SK-N-SH (cell line): ENCODE data around the gene SEPTIN12. TPM values are rescaled to one million over a fixed set of nuclear protein-coding genes. Genes with fewer than 3 reads are reported as not detected.
A peak's percentile ranks its signal among the peaks of the same experiment; 100 is the strongest.

Source experiments
- CTCF ChIA-PET: fragments of 300-600, 350-600 bp; formaldehyde crosslinking; extraction: SDS; loops from one replicate; lab custom pipeline; 2021; lab: Yijun Ruan, JAX
- POLR2A ChIA-PET: fragments of 350-600 bp; sonication (Branson Sonifier 250); formaldehyde crosslinking; extraction: SDS; loops from one replicate; lab custom pipeline; 2020; ENCODE audit warnings: antibody characterized with exemption, inconsistent platforms; lab: Yijun Ruan, JAX
- DNase-seq: peaks from one replicate; pipeline ENCODE4 v3.0.0; 2012
- H2AFZ ChIP-seq: fragments of 200-600 bp; sonication (generic); 2 replicates; pipeline ENCODE4 v1.8.1; 2016; ENCODE audit warnings: antibody characterized with exemption, mild to moderate bottlenecking, low read depth
- H3F3A ChIP-seq: fragments of 200-600 bp; sonication (generic); replicated peaks from 2 replicates; pipeline ENCODE3; 2016; ENCODE audit warnings: antibody characterized with exemption, mild to moderate bottlenecking; ENCODE audit not compliant: insufficient read depth
- H3K27ac ChIP-seq, 2 experiments: fragments of 200-500 bp in 1 of 2; fragments of 200-600 bp in 1 of 2; sonication (Bioruptor generic) in 1 of 2; sonication (generic), shearing (Covaris generic) in 1 of 2; 2 replicates each; pipeline versions ENCODE4 v1.5.1 to v1.6.1; 2014 to 2016; ENCODE audit warnings: low read depth in 2 of 2, inconsistent platforms in 1 of 2, low read length in 1 of 2, mild to moderate bottlenecking in 1 of 2, mixed read lengths in 1 of 2
- H3K27me3 ChIP-seq: fragments of 200-600 bp; sonication (generic), shearing (Covaris generic); 2 replicates; pipeline ENCODE4 v1.6.1; 2016; ENCODE audit warnings: mixed run types; ENCODE audit not compliant: insufficient read depth
- H3K36me3 ChIP-seq, 2 experiments: fragments of 200-500 bp in 1 of 2; fragments of 200-600 bp in 1 of 2; sonication (Bioruptor generic) in 1 of 2; sonication (generic) in 1 of 2; replicated peaks in 1 of 2; 2 replicates each; pipeline versions ENCODE3 to v1.5.1; 2014 to 2016; ENCODE audit warnings: low read length in 1 of 2, mild to moderate bottlenecking in 1 of 2; ENCODE audit not compliant: insufficient read depth in 2 of 2, control insufficient read depth in 1 of 2
- H3K4me1 ChIP-seq, 2 experiments: fragments of 200-500 bp in 1 of 2; fragments of 200-600 bp in 1 of 2; sonication (Bioruptor generic) in 1 of 2; sonication (generic), shearing (Covaris generic) in 1 of 2; 2 replicates each; pipeline versions ENCODE4 v1.5.1 to v1.6.1; 2014 to 2016; ENCODE audit warnings: low read depth in 1 of 2, low read length in 1 of 2, mixed run types in 1 of 2; ENCODE audit not compliant: insufficient read depth in 2 of 2, control insufficient read depth in 1 of 2
- H3K4me2 ChIP-seq: fragments of 200-600 bp; sonication (generic), shearing (Covaris generic); 2 replicates; pipeline ENCODE4 v1.6.1; 2017; ENCODE audit warnings: mixed run types
- H3K4me3 ChIP-seq, 2 experiments: fragments of 200-500 bp in 1 of 2; fragments of 200-600 bp in 1 of 2; sonication (Bioruptor generic) in 1 of 2; sonication (generic), shearing (Covaris generic) in 1 of 2; 2 replicates each; pipeline versions ENCODE4 v1.5.1 to v1.8.1; 2014 to 2016; ENCODE audit warnings: low read depth in 2 of 2, inconsistent platforms in 1 of 2, low read length in 1 of 2, mild to moderate bottlenecking in 1 of 2, mixed read lengths in 1 of 2, moderate library complexity in 1 of 2
- H3K79me2 ChIP-seq: fragments of 200-600 bp; sonication (generic); 2 replicates; pipeline ENCODE4 v1.8.1; 2017; ENCODE audit warnings: mild to moderate bottlenecking; ENCODE audit not compliant: insufficient read depth
- H3K9ac ChIP-seq: fragments of 200-600 bp; sonication (generic); 2 replicates; pipeline ENCODE4 v1.6.1; 2017; ENCODE audit warnings: mixed run types
- H3K9me2 ChIP-seq: fragments of 200-600 bp; sonication (generic); 2 replicates; pipeline ENCODE4 v1.6.1; 2017; ENCODE audit warnings: mixed run types
- H3K9me3 ChIP-seq: fragments of 200-600 bp; sonication (generic); 2 replicates; pipeline ENCODE4 v1.6.1; 2017; ENCODE audit warnings: mixed run types, mild to moderate bottlenecking, moderate library complexity
- H4K20me1 ChIP-seq: fragments of 200-600 bp; sonication (generic); 2 replicates; pipeline ENCODE4 v1.6.1; 2017; ENCODE audit warnings: mild to moderate bottlenecking, mixed run types; ENCODE audit not compliant: insufficient read depth
- CHD2 ChIP-seq: fragments of 150-350 bp; IDR thresholded peaks from 2 replicates; pipeline ENCODE4 v1.6.1; 2018; ENCODE audit warnings: low read length; ENCODE audit not compliant: partially characterized antibody
- ELF1 ChIP-seq: IDR thresholded peaks from 2 replicates; pipeline ENCODE4 v1.4.0; 2012
- EP300 ChIP-seq, 2 experiments: IDR thresholded peaks; 2 replicates each; pipeline versions ENCODE4 v1.4.0 to v1.6.1; 2012; ENCODE audit warnings: borderline replicate concordance in 1 of 2, low read depth in 1 of 2, low read length in 1 of 2
- EZH2phosphoT487 ChIP-seq: fragments of 200-600 bp; sonication (generic); IDR thresholded peaks from 2 replicates; pipeline ENCODE4 v1.6.1; 2017; ENCODE audit warnings: low read depth, mixed run types, mild to moderate bottlenecking, antibody characterized with exemption, moderate library complexity, borderline replicate concordance
- FOSL2 ChIP-seq: IDR thresholded peaks from 2 replicates; pipeline ENCODE4 v1.4.0; 2012; ENCODE audit warnings: low read depth, mild to moderate bottlenecking, moderate library complexity, borderline replicate concordance
- FOXM1 ChIP-seq: IDR thresholded peaks from 2 replicates; pipeline ENCODE4 v1.4.0; 2012; ENCODE audit warnings: low read depth, mild to moderate bottlenecking
- GABPA ChIP-seq: IDR thresholded peaks from 2 replicates; pipeline ENCODE4 v1.4.0; 2012; ENCODE audit warnings: low read depth, mild to moderate bottlenecking
- JUND ChIP-seq: IDR thresholded peaks from 2 replicates; pipeline ENCODE4 v1.4.0; 2012
- MAX ChIP-seq: IDR thresholded peaks from 2 replicates; pipeline ENCODE4 v1.4.0; 2012; ENCODE audit warnings: low read depth
- MEF2A ChIP-seq: IDR thresholded peaks from 2 replicates; pipeline ENCODE4 v1.4.0; 2012; ENCODE audit warnings: low read depth, borderline replicate concordance
- MXI1 ChIP-seq: IDR thresholded peaks from 2 replicates; pipeline ENCODE4 v1.6.1; 2012; ENCODE audit warnings: mild to moderate bottlenecking, low read depth, low read length, improper control_type of control experiment
- NFIC ChIP-seq: IDR thresholded peaks from 2 replicates; pipeline ENCODE4 v1.4.0; 2012; ENCODE audit warnings: borderline replicate concordance
- NRF1 ChIP-seq: IDR thresholded peaks from 2 replicates; pipeline ENCODE4 v1.6.1; 2012; ENCODE audit warnings: low read depth, mild to moderate bottlenecking, low read length
- PBX3 ChIP-seq: IDR thresholded peaks from 2 replicates; pipeline ENCODE4; 2012
- POLR2AphosphoS5 ChIP-seq: IDR thresholded peaks from 2 replicates; pipeline ENCODE4 v1.6.1; 2012; ENCODE audit warnings: low read depth, low read length
- RAD21 ChIP-seq: IDR thresholded peaks from 2 replicates; pipeline ENCODE4 v1.6.1; 2012; ENCODE audit warnings: mild to moderate bottlenecking, low read length
- RXRA ChIP-seq: IDR thresholded peaks from 2 replicates; pipeline ENCODE4 v1.4.0; 2012; ENCODE audit warnings: low read depth, mild to moderate bottlenecking, borderline replicate concordance
- SIN3A ChIP-seq: IDR thresholded peaks from 2 replicates; pipeline ENCODE4 v1.6.1; 2012; ENCODE audit warnings: low read depth, mild to moderate bottlenecking, low read length, moderate library complexity, borderline replicate concordance
- SMC3 ChIP-seq: IDR thresholded peaks from 2 replicates; pipeline ENCODE4 v1.6.1; 2012; ENCODE audit warnings: low read depth, low read length, improper control_type of control experiment
- TEAD4 ChIP-seq: IDR thresholded peaks from 2 replicates; pipeline ENCODE4 v1.4.0; 2012; ENCODE audit warnings: mild to moderate bottlenecking, borderline replicate concordance; ENCODE audit not compliant: insufficient read depth
- YY1 ChIP-seq: IDR thresholded peaks from 2 replicates; pipeline ENCODE4 v1.4.0; 2012; ENCODE audit warnings: low read depth, mild to moderate bottlenecking
- ZBTB33 ChIP-seq: IDR thresholded peaks from 2 replicates; pipeline ENCODE4 v1.4.0; 2012; ENCODE audit warnings: low read depth, borderline replicate concordance
- WGBS: methylation state at CpG from one replicate; pipeline ENCODE4 v1.1.6; 2017; ENCODE audit warnings: low lambda C conversion rate; 5-methylcytosine and 5-hydroxymethylcytosine counted together
- polyA plus RNA-seq, 3 experiments: library from polyadenylated mRNA; depleted of rRNA; stranded (reverse); fragments of >200 nt; gene quantifications; 2 replicates each; pipeline ENCODE4 v1.2.3, GENCODE V29; 2012
- TF ChIP-seq, protein P1 (sequence below): fragments of 200-600 bp; sonication (generic); IDR thresholded peaks from 2 replicates; pipeline ENCODE4 v1.6.1; 2017; ENCODE audit warnings: antibody characterized with exemption, mild to moderate bottlenecking, moderate library complexity
- TF ChIP-seq, protein P2 (sequence below): IDR thresholded peaks from 2 replicates; pipeline ENCODE4 v1.4.0; 2012; ENCODE audit warnings: low read depth, borderline replicate concordance

Gene SEPTIN12
- polyA plus RNA-seq, 1 of the 3 experiments (the other 2 are of a cell fraction), result 0.07 TPM

DNA sequence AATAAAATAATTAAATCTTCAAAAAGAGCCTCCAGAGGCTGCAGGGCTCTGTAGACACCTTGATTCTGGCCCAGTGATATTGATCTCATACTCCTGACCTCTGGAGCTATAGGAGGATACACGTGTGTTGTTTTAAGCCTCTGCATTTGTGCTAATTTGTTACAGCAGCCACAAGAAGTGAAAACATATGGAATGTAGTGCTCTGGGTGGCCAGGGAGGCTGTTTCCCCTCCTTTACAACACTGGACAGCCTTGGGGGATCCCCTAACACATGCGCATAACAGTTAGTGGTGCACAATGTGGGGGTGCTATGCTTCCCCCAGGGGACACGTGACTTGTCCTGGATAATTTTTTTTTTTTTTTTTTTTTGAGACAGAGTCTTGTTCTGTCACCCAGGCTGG is 16.5 kb downstream of the SEPTIN12 start (continued):
- TF ChIP-seq, protein P1, sequence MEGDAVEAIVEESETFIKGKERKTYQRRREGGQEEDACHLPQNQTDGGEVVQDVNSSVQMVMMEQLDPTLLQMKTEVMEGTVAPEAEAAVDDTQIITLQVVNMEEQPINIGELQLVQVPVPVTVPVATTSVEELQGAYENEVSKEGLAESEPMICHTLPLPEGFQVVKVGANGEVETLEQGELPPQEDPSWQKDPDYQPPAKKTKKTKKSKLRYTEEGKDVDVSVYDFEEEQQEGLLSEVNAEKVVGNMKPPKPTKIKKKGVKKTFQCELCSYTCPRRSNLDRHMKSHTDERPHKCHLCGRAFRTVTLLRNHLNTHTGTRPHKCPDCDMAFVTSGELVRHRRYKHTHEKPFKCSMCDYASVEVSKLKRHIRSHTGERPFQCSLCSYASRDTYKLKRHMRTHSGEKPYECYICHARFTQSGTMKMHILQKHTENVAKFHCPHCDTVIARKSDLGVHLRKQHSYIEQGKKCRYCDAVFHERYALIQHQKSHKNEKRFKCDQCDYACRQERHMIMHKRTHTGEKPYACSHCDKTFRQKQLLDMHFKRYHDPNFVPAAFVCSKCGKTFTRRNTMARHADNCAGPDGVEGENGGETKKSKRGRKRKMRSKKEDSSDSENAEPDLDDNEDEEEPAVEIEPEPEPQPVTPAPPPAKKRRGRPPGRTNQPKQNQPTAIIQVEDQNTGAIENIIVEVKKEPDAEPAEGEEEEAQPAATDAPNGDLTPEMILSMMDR, result no peak
- no peak for TF ChIP-seq MEF2A
- TF ChIP-seq, protein P2, sequence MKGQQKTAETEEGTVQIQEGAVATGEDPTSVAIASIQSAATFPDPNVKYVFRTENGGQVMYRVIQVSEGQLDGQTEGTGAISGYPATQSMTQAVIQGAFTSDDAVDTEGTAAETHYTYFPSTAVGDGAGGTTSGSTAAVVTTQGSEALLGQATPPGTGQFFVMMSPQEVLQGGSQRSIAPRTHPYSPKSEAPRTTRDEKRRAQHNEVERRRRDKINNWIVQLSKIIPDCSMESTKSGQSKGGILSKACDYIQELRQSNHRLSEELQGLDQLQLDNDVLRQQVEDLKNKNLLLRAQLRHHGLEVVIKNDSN, result 0 out of 2 replicates have a peak, but pooled peaks have one; percentile 24
- TF ChIP-seq POLR2AphosphoS5, result no peak
- TF ChIP-seq GABPA, result no peak
- no peak for TF ChIP-seq PBX3
- 0 out of 2 replicates have a peak, but pooled peaks have one; percentile 11 for TF ChIP-seq RAD21
- TF ChIP-seq SIN3A, result no peak

DNA sequence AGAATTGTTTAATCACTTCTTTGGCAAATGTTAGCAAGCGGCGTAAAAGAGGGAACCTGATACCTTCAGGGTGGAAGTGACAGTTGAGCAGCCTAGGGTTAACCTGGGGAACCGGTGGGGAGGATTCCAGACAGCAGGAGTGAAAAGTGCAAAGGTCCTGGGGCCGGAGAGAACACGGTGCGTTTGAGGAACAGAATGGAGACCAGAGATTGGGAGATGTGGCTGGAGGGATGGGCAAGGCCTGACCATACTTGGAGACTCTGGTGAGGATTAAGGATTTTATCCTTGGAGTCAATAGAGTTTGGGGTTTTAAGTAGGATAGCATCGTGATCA is 18.9 kb downstream of the SEPTIN12 start:
- CTCF ChIA-PET, result no interaction called here
- peak overlapping the region in 1 of 2 experiments; percentile 75; a peak in 1 of 4 replicates for H3K27ac ChIP-seq
- TF ChIP-seq SMC3 (no peak), SIN3A (no peak), ZBTB33 (no peak), YY1 (no peak), RAD21 (no peak), EP300 (IDR thresholded peaks at IDR 0.05; ENCODE audit: borderline replicate concordance in 1 of 2, low read depth in 1 of 2, low read length in 1 of 2) (no peak), NFIC (no peak), JUND (no peak), CHD2 (no peak), FOXM1 (no peak), FOSL2 (no peak), RXRA (no peak), EZH2phosphoT487 (no peak), NRF1 (no peak), MAX (no peak), ELF1 (no peak), TEAD4 (no peak), MXI1 (no peak)
- TF ChIP-seq, protein P1, result no peak
- H3K9me3 ChIP-seq, result no peaks in the 10 kb centered on the region
- H3K4me2 ChIP-seq, result peak overlapping the region; percentile 78
- DNase-seq, result no peak
- H3K9ac ChIP-seq, result no peak overlapping the region
- peaks cover 5 to 23% of the 10 kb centered on the region in 2 experiments; a peak in 2 of 4 replicates for H3K4me1 ChIP-seq
- WGBS, result 83% methylated on average over 7 of the region's 7 CpGs
- H3F3A ChIP-seq, result peaks cover 6% of the 10 kb centered on the region
- H3K27me3 ChIP-seq, result no peaks in the 10 kb centered on the region
- no peaks in the 10 kb centered on the region for H3K9me2 ChIP-seq
- peaks cover 0 to 2% of the 10 kb centered on the region in 2 experiments for H3K36me3 ChIP-seq
- POLR2A ChIA-PET, result interaction anchor here (1.3 to 2.8 kb wide), 4 partner anchors 9 to 35 kb away, joined by 3 to 16 read pairs (median 6); partner anchors contain the start of genes ANKS3, DNAAF8 and ROGDI
- peak overlapping the region; percentile 88; the same call in 1 of the 2 replicates for H2AFZ ChIP-seq
- H4K20me1 ChIP-seq, result no peaks in the 10 kb centered on the region
- H3K4me3 ChIP-seq, result peak overlapping the region in 1 of 2 experiments; percentile 58; a peak in 2 of 4 replicates
- peaks cover 26% of the 10 kb centered on the region for H3K79me2 ChIP-seq
